GM18517 (cell line): ENCODE results near the gene GALNT14.
"Not testable (repeated sequence)": the region's sequence is repeated elsewhere in the genome, so short reads cannot be mapped to it uniquely, and the experiment has no call there.

Experiments used
- ATAC-seq: cut with Tn5 transposase; IDR thresholded peaks from one replicate; pipeline ENCODE4 v1.9.1; 2021; ENCODE audit warnings: mild to moderate bottlenecking, moderate library complexity; ENCODE audit not compliant: unreplicated experiment

GALNT14 gene

GRCh38 chr2:30910686-30911085, 227.6 kb downstream of the GALNT14 start:
- ATAC-seq, result no peak

DNA sequence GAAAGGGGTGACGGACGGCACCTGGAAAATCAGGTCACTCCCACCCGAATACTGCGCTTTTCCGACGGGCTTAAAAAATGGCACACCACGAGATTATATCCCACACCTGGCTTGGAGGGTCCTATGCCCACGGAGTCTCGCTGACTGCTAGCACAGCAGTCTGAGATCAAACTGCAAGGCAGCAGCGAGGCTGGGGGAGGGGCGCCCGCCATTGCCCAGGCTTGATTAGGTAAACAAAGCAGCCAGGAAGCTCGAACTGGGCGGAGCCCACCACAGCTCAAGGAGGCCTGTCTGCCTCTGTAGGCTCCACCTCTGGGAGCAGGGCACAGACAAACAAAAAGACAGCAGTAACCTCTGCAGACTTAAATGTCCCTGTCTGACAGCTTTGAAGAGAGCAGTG, 233.8 kb downstream of the GALNT14 start:
- ATAC-seq, result not testable (repeated sequence)

- ATAC-seq, result no peak
Observed at GRCh38 chr2:30903326-30903725, 234.9 kb downstream of the GALNT14 start.

DNA sequence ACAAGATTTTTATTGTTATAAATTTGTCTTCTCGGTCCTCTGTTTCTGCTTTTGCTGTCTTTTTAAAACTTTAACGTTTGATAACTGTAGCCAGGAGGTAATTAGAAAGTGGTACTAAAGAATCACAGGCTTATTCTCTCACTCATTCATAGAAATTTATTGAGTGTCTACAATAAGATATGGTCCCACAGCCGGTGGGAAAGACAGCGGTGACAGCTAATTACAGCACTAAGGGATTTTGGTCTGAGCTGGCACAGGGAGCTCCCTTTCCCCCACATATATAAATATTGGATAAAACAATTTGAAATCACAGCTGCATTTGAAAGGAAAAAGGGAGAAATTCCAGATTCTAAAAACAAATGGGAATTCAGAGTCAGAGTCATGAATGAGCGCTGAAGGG, 237.9 kb downstream of the GALNT14 start:
- no peak for ATAC-seq

DNA sequence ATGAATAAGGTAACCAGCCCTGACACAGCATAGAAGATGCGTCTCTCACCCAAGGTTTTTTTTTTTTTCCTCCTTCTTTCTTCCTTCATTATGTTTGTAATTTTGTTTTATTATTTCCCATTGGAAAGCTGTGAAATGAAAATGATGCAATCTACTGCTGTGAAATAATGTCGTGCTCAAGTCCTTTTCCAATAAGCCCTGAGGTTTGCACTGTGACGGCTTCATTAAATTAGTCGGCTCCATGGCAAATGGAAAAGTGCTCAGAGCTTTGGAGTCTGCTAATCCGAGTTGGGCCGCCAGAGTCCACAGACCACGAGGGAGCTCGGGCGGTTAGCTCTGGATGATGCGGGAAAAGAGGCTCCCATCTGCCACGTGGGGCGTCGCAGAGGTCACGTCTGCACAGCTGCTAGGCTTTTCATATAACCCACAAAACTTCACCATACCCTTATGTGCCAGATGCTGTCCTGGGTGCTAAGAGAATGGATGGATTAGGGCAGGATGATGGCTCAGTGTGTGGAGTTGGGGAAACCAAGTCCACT, 238.7 kb downstream of the GALNT14 start:
- no peak for ATAC-seq

DNA sequence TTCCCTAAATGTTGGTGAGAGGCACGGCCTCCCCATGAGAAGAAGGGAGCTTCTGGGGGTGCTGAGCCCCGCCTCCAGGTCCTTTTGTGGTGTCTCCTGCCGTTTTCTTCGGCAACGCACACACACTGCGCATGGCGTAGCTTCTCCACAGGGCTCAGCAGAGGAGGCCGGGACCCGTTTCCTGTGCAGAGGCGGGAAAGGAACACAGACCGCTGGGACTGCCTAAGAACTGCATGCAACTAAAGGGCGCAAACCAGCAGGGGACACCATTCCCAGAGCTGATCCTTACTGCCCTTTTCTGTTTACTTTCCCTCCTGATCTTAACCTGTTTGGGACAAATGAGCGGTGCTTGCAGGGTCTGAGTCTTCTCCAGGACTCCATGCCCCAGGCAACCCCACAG, 240.7 kb downstream of the GALNT14 start:
- ATAC-seq, result no peak

DNA sequence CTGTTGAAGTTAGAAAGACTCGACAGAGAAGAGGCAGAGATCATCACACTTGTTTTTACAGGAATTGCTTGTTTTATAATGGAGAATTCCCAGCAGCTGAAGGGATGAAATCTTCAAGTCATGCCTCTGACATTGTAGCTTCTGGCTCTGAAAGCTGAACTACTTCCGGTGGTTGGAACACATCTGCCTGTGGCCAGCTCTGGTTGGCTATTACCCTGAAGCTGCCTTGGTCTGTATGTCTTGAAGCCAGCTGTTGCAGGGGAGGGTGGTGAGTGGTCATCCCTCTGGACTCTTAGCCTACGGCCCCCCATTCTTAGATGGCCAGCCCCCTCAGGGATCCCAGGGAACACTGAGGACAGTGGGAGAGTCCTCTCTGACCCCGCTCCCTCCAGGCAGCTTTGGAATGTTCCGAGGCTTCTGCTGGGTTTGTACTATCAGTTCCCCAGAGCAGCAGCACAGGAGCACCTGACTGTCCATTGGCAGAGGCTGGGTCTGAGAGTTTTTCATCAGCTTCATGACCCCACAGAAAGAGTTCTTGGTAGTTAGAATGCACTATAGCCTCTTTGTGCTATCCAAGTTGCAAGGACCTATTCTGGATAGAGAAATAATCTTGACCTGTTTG, 243.6 kb downstream of the GALNT14 start:
- no peak for ATAC-seq

DNA sequence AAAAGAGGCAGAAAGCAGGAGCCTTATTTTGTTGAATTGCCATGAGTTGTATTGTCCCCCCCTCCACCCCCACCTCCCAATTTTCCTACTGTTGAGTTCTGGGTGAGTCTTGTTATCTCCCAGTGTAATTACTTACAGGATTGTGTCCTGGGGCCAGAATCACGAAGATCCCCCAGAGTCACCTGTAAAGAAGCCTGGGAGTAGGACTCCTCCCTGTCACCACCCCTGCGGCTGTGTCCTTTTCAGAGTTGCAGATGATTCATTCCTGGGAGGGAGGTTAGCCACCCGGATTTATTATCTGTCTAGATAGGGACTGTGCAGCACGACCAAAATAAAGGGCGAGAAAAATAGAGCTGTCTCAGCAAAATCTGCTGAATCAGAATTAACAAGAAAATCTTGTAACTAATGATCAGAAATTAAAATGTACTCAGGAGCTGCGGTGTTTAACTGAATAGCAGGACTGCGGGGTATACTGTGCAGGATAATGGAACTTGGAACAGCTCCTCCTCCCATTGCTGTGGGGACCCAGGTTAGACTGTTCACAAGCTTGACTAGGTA, 249.3 kb downstream of the GALNT14 start:
- ATAC-seq, result no peak

DNA sequence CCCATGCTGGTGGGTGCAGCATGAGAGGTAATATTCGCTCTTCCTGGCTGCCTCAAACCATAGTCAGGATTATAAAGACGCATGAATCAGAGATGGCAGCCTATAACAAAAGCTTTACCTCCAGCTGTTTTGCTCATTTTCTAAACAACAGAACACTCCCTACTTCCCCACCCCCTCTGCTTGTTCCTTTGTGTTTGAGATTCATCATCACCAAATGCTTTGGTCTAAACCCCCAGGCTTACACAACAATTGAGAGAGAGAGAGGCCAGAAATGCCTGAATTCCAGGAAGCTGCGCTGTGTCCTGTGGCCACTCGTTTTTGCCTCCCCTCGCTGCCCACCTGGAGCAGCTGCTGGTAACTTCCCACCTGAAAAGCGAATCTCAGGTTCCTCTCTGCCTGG, 252.2 kb downstream of the GALNT14 start:
- ATAC-seq, result no peak

- no peak for ATAC-seq
Observed at GRCh38 chr2:30883822-30884221, 254.4 kb downstream of the GALNT14 start.

DNA sequence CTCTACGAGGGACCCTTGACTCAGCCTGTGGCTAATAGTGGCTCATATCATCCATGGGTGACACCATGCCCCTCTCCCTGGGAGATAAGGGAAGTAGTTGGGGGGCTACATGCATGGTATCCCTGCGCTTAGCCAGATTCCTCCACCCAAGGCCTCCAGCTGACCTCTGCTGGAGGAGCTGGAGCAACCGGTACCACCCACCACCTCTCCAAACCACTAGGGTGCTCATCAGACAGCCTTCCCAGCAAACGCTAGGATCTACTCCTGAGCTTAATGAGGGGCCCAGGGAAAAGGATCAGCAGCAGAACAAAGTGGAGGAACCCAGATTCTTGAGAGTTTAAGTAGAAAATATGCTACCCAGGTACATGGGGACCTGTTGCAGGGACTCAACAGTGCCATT, 255.1 kb downstream of the GALNT14 start:
- no peak for ATAC-seq

- no peak for ATAC-seq
Observed at GRCh38 chr2:30880516-30880915, 257.7 kb downstream of the GALNT14 start.

DNA sequence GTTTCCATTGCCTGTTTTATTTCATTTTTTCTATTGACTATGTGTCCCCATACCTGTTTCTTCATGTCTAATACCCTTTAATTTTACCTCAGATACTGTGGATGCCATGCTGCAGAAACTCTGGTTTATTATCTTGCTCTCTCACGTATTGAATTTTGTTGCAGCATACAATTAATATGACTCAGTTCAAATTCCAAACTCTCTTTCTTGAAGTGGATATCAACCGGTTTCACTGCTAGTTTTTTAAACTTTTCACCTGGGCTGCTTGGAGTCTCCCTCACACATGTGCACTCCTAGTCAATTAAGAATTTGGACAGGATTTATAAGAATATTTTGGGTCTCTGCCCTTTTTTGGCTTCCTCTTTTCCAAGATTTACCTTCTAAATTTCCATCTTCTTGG, 260.4 kb downstream of the GALNT14 start:
- no peak for ATAC-seq

DNA sequence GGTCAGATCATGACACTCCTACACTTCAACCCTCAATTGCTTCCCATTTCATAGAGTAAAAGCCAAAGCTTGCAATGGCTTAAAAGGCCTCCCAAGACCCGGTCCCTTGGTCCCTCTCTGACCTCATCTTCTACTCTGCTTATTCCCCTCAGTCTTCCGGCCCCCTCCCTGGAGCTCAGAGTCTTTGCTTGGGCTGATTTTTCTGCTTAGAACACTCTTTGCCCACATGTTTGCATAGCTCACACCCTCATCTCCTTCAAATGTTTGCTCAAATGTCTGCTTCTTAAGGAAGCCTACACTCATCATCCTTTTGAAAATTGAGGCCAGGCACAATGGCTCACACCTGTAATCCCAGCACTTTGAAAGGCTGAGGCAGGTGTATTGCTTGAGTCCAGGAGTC, 265.4 kb downstream of the GALNT14 start:
- ATAC-seq, result no peak

GRCh38 chr2:30871980-30872789, 266.1 kb downstream of the GALNT14 start:
- no peak for ATAC-seq

DNA sequence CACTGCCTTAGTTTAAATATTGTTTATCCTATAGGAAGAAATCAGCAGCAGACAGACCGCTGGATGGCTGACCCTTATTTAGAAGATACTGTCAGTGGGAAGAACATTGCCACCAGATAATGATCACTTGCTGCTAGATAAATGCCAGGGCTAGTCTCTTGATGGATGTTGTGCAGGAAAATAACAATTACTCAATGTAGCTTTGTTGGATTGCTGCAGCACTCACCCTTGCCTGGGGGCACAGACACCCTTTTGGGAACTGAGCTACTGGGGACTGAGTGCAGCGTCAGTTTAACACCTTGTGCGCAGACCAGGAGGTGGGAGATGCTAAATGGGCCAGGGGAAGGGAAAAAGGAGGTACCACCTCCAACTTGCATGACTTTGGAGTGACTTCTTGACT, 266.8 kb downstream of the GALNT14 start:
- ATAC-seq, result no peak

- no peak for ATAC-seq
Observed at GRCh38 chr2:30869988-30870387, 268.3 kb downstream of the GALNT14 start.

GRCh38 chr2:30867385-30867784, 270.9 kb downstream of the GALNT14 start:
- ATAC-seq, result no peak

- ATAC-seq, result no peak
Observed at GRCh38 chr2:30866974-30867373, 271.3 kb downstream of the GALNT14 start.

GRCh38 chr2:30865892-30866681, 272.2 kb downstream of the GALNT14 start:
- no peak for ATAC-seq

DNA sequence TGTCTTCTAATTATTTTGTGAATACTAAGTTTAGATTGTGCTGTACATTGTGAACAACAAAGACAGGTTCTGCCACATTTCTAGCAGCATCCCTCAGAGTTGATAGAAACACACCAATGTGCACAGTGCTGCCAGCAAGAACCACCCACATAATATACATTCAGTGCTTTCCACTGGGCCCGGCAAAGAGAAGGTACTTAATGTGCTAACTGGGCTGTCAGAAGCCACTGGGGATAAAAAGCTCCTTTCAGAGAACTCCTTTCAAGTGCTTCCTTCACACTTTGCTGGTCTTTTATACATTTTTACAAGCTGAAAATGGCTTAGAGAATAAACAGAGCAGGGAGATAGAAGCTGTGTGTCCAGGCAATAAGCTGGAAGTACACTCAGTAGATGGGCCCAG, 273.0 kb downstream of the GALNT14 start:
- no peak for ATAC-seq
